Chondrocyte (in vitro differentiated cells): ENCODE data around the gene UBXN6. TPM values are rescaled to one million over a fixed set of nuclear protein-coding genes. Genes with fewer than 3 reads are reported as not detected.

Experiments used
- DNase-seq: peaks from one replicate; pipeline ENCODE4 v3.0.0; 2021; ENCODE audit warnings: mixed read lengths, low spot score
- H3K27ac Mint-ChIP-seq: one replicate; pipeline ENCODE4 v1.8.0; 2021; ENCODE audit warnings: mild to moderate bottlenecking, moderate library complexity, mixed read lengths; ENCODE audit not compliant: unreplicated experiment
- H3K27me3 Mint-ChIP-seq: 2 replicates; pipeline ENCODE4 v1.8.0; 2021; ENCODE audit warnings: low read depth, mixed read lengths
- H3K36me3 Mint-ChIP-seq: 2 replicates; pipeline ENCODE4 v1.8.0; 2021; ENCODE audit warnings: low read depth, mixed read lengths
- H3K4me1 Mint-ChIP-seq: 2 replicates; pipeline ENCODE4 v1.8.0; 2021; ENCODE audit warnings: low read depth, mild to moderate bottlenecking, mixed read lengths
- H3K4me3 Mint-ChIP-seq: one replicate; pipeline ENCODE4 v1.8.0; 2021; ENCODE audit warnings: mild to moderate bottlenecking, moderate library complexity, mixed read lengths; ENCODE audit not compliant: unreplicated experiment
- H3K9me3 Mint-ChIP-seq: 2 replicates; pipeline ENCODE4 v1.8.0; 2021; ENCODE audit warnings: low read depth, mixed read lengths
- CTCF ChIP-seq: fragments of 200-600 bp; sonication (generic); IDR thresholded peaks from 2 replicates; pipeline ENCODE4 v1.5.0; 2021; ENCODE audit warnings: antibody characterized with exemption, mild to moderate bottlenecking, moderate library complexity
- microRNA-seq: library from miRNA; unstranded; fragments of <30 nt; microRNA quantifications from one replicate; pipeline ENCODE4 v1.2.0, GENCODE V29; 2020; ENCODE audit warnings: borderline number of aligned reads
- total RNA-seq: library from RNA; stranded (reverse); gene quantifications from 3 replicates; pipeline ENCODE4 v1.2.1, GENCODE V29; 2021

Gene UBXN6
- total RNA-seq, 1 donor from 2014 or later, result 86.9 TPM

DNA sequence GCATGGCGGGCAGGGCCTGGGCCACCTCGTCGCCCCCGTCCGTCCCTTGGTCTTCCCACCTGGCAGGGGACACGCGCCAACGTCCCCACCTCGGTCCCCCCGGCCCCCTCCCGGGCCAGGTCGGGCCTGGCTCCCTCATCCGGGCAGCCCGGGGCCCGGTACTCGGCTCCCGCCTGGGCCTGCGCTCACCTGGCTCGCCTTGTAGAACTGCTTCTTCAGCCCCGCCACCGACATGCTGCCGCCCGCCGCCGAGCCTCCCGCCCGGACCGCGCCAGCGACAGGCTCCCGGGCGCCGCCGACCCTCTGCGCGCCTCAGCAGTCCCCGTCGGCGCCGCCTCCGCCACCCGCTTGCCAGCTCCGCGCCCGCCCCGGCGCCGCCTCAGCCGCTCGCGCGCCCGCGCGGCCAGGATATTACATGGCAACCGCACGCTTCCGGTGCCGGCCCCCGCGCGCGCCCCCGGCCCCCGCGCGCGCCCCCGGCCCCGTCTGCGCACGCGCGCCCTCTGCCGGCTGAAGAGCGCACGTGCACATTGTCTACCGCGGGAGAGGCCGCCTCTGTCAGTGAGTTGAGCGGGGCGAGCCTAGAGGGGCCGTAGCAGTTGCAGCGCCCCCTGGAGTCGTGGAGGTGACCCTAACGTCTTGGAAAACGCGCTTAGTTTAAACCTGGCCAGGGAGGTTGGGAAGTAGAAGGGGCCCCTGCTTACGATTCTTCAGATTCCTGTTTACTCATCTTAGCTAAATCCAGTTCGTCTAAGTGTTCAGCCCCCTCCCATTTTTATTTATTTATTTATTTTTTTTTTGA lies 57.3 kb downstream of the UBXN6 start, which contains the start of gene SH3GL1:
SH3GL1 (minus strand) TSS at position 413 of the 802 bp plus-strand sequence; CDS start at position 234, 179 bp downstream.
- Mint-ChIP-seq H3K9me3 (no peaks in the 10 kb centered on the region), H3K27ac (peak within 1 kb of the TSS; percentile 99), H3K4me1 (peaks cover 52% of the 10 kb centered on the region), H3K36me3 (peaks cover 4% of the 10 kb centered on the region), H3K27me3 (no peaks in the 10 kb centered on the region), H3K4me3 (peak within 1 kb of the TSS; percentile 85)
- peak; percentile 85 for TF ChIP-seq CTCF
- no peak for DNase-seq

- Mint-ChIP-seq H3K4me3 (peak overlapping the region; percentile 85), H3K36me3 (peaks cover 4% of the 10 kb centered on the region), H3K4me1 (peaks cover 56% of the 10 kb centered on the region), H3K9me3 (no peaks in the 10 kb centered on the region), H3K27me3 (no peaks in the 10 kb centered on the region), H3K27ac (peak overlapping the region; percentile 99)
- TF ChIP-seq CTCF, result no peak
- DNase-seq, result no peak
These were observed 57.8 kb downstream of the UBXN6 start for GRCh38 chr19:4399812-4400134.

GRCh38 chr19:4396949-4397783 lies 60.4 kb downstream of the UBXN6 start:
- H3K27me3 Mint-ChIP-seq, result no peaks in the 10 kb centered on the region
- no peak overlapping the region for H3K4me3 Mint-ChIP-seq
- H3K9me3 Mint-ChIP-seq, result no peaks in the 10 kb centered on the region
- no peak for TF ChIP-seq CTCF
- H3K4me1 Mint-ChIP-seq, result peaks cover 61% of the 10 kb centered on the region
- peak overlapping the region; percentile 36 for H3K27ac Mint-ChIP-seq
- H3K36me3 Mint-ChIP-seq, result peaks cover 4% of the 10 kb centered on the region
- DNase-seq, result no peak

Small RNA genes within 50 kb of the gene (microRNA-seq; reads per million reads assigned to microRNA genes)
- 2.8 reads per million for gene MIR4746

Other genes with a start within 250 kb of the UBXN6 start
- gene EBI3, start 228.3 kb downstream of the UBXN6 start, total RNA-seq, result 1.2 to 2.6 TPM (median 1.2 TPM) in 3 replicates
- 12.2 to 13.7 TPM (median 13.3 TPM) in 3 replicates for gene YJU2, start 210.7 kb downstream of the UBXN6 start, total RNA-seq
- not detected in 3 replicates for gene SHD, start 178.5 kb downstream of the UBXN6 start, total RNA-seq
- not detected in 3 replicates for gene TMIGD2, start 155.4 kb downstream of the UBXN6 start, total RNA-seq
- gene FSD1, start 153.2 kb downstream of the UBXN6 start, total RNA-seq, result 8.8 to 13.7 TPM (median 11.6 TPM) in 3 replicates
- gene STAP2, start 119.0 kb downstream of the UBXN6 start, total RNA-seq, result 0.85 to 2.0 TPM (median 1.0 TPM) in 3 replicates
- 13.6 to 14.9 TPM (median 14.1 TPM) in 3 replicates for gene MPND, start 114.2 kb downstream of the UBXN6 start, total RNA-seq
- gene SH3GL1, start 57.2 kb downstream of the UBXN6 start, total RNA-seq, result 96.3 to 103 TPM (median 96.6 TPM) in 3 replicates
- gene CHAF1A, start 55.2 kb downstream of the UBXN6 start, total RNA-seq, result 6.6 to 20.5 TPM (median 7.1 TPM) in 3 replicates
- 50.0 to 66.5 TPM (median 51.7 TPM) in 3 replicates for gene HDGFL2, start 14.5 kb upstream of the UBXN6 start, total RNA-seq
- 0.05 TPM in 2 of 3 replicates, not detected in the other for gene PLIN4, start 60.7 kb upstream of the UBXN6 start, total RNA-seq
- not detected in 3 replicates for gene PLIN5, start 77.4 kb upstream of the UBXN6 start, total RNA-seq
- not detected in 3 replicates for gene LRG1, start 82.2 kb upstream of the UBXN6 start, total RNA-seq
- gene SEMA6B, start 101.9 kb upstream of the UBXN6 start, total RNA-seq, result 4.2 to 5.3 TPM (median 4.3 TPM) in 3 replicates
- gene TNFAIP8L1, start 181.7 kb upstream of the UBXN6 start, total RNA-seq, result 2.0 to 4.2 TPM (median 3.9 TPM) in 3 replicates
- 124 to 130 TPM (median 124 TPM) in 3 replicates for gene MYDGF, start 212.5 kb upstream of the UBXN6 start, total RNA-seq